Mesenchymal stem cell (in vitro differentiated cells and primary cell): Measurements from ENCODE around the gene SESN1. TPM values are rescaled to one million over a fixed set of nuclear protein-coding genes. Genes with fewer than 3 reads are reported as not detected.

Source experiments
- DNase-seq: peaks from one replicate; pipeline ENCODE4 v3.0.0-alpha.2; 2013
- H2AFZ ChIP-seq: one replicate; pipeline ENCODE4 v1.6.1; 2013; ENCODE audit warnings: low read depth, mild to moderate bottlenecking, control low read depth, inconsistent platforms, low read length, moderate library complexity
- H2AK5ac ChIP-seq: 2 replicates; pipeline ENCODE4 v1.6.1; 2013; ENCODE audit warnings: low read length, moderate library complexity, mild to moderate bottlenecking, inconsistent platforms; ENCODE audit not compliant: severe bottlenecking
- H2BK120ac ChIP-seq: one replicate; pipeline ENCODE4 v1.6.1; 2013; ENCODE audit warnings: low read depth, mild to moderate bottlenecking, inconsistent platforms, low read length, moderate library complexity
- H2BK12ac ChIP-seq, 2 experiments: one replicate each; pipeline ENCODE4 v1.6.1; 2013; ENCODE audit warnings: inconsistent platforms in 2 of 2, low read length in 2 of 2, mild to moderate bottlenecking in 2 of 2, moderate library complexity in 2 of 2, control low read depth in 1 of 2
- H2BK15ac ChIP-seq: one replicate; pipeline ENCODE4 v1.6.1; 2013; ENCODE audit warnings: mild to moderate bottlenecking, low read depth, inconsistent platforms; ENCODE audit not compliant: poor library complexity, severe bottlenecking
- H2BK5ac ChIP-seq: 2 replicates; pipeline ENCODE4 v1.6.1; 2013; ENCODE audit warnings: low read depth, mild to moderate bottlenecking, low read length, control low read depth, inconsistent platforms; ENCODE audit not compliant: poor library complexity, severe bottlenecking
- H3K14ac ChIP-seq, 2 experiments: one replicate each; pipeline ENCODE4 v1.6.1; 2013; ENCODE audit warnings: inconsistent platforms in 2 of 2, low read length in 2 of 2, control low read depth in 1 of 2, mild to moderate bottlenecking in 1 of 2, moderate library complexity in 1 of 2
- H3K18ac ChIP-seq, 2 experiments: one replicate each; pipeline ENCODE4 v1.6.1; 2013; ENCODE audit warnings: inconsistent platforms in 2 of 2, low read length in 2 of 2, control low read depth in 1 of 2, low read depth in 1 of 2, mild to moderate bottlenecking in 1 of 2
- H3K23ac ChIP-seq, 2 experiments: one replicate each; pipeline ENCODE4 v1.6.1; 2013; ENCODE audit warnings: inconsistent platforms in 2 of 2, low read length in 2 of 2, mild to moderate bottlenecking in 2 of 2, moderate library complexity in 2 of 2, control low read depth in 1 of 2
- H3K27ac ChIP-seq: 2 replicates; pipeline ENCODE4 v1.5.1; 2013; ENCODE audit warnings: mild to moderate bottlenecking, moderate library complexity, low read length, control low read depth, inconsistent platforms; ENCODE audit not compliant: poor library complexity, severe bottlenecking
- H3K27me3 ChIP-seq, 2 experiments: 2 replicates each; pipeline versions ENCODE4 v1.6.1 to v1.7.0; 2013; ENCODE audit warnings: low read length in 2 of 2, mild to moderate bottlenecking in 2 of 2, moderate library complexity in 2 of 2, control low read depth in 1 of 2, inconsistent platforms in 1 of 2; ENCODE audit not compliant: control insufficient read depth in 1 of 2, insufficient read depth in 1 of 2
- H3K36me3 ChIP-seq, 2 experiments: 2 replicates each; pipeline versions ENCODE4 v1.6.1 to v1.7.0; 2013; ENCODE audit warnings: low read length in 2 of 2, control low read depth in 1 of 2, inconsistent platforms in 1 of 2, low read depth in 1 of 2, mild to moderate bottlenecking in 1 of 2; ENCODE audit not compliant: insufficient read depth in 2 of 2, control insufficient read depth in 1 of 2
- H3K4ac ChIP-seq, 2 experiments: one replicate each; pipeline ENCODE4 v1.6.1; 2013; ENCODE audit warnings: inconsistent platforms in 2 of 2, low read length in 2 of 2, mild to moderate bottlenecking in 2 of 2, moderate library complexity in 2 of 2, control low read depth in 1 of 2, low read depth in 1 of 2
- H3K4me1 ChIP-seq: 2 replicates; pipeline ENCODE4 v1.6.1; 2013; ENCODE audit warnings: low read depth, low read length, control low read depth; ENCODE audit not compliant: control insufficient read depth, insufficient read depth
- H3K4me2 ChIP-seq: 2 replicates; pipeline ENCODE4 v1.6.1; 2013; ENCODE audit warnings: low read length, mild to moderate bottlenecking, inconsistent platforms; ENCODE audit not compliant: poor library complexity, severe bottlenecking
- H3K4me3 ChIP-seq, 2 experiments: 2 replicates each; pipeline versions ENCODE4 v1.5.1 to v1.7.0; 2013; ENCODE audit warnings: low read length in 2 of 2, mild to moderate bottlenecking in 2 of 2, control low read depth in 1 of 2, low read depth in 1 of 2; ENCODE audit not compliant: insufficient read depth in 1 of 2
- H3K79me1 ChIP-seq: replicated peaks from 2 replicates; pipeline ENCODE4 v1.6.1; 2013; ENCODE audit warnings: mild to moderate bottlenecking, control low read depth, low read length, inconsistent platforms; ENCODE audit not compliant: poor library complexity, severe bottlenecking
- H3K9ac ChIP-seq: 2 replicates; pipeline ENCODE4 v1.7.0; 2013; ENCODE audit warnings: mild to moderate bottlenecking, low read length, moderate library complexity
- H3K9me3 ChIP-seq: 2 replicates; pipeline ENCODE4 v1.7.0; 2013; ENCODE audit warnings: mild to moderate bottlenecking, low read length; ENCODE audit not compliant: control insufficient read depth
- H4K8ac ChIP-seq: one replicate; pipeline ENCODE4 v1.6.1; 2013; ENCODE audit warnings: inconsistent platforms, mild to moderate bottlenecking, low read length, moderate library complexity
- H4K91ac ChIP-seq: one replicate; pipeline ENCODE4 v1.6.1; 2013; ENCODE audit warnings: mild to moderate bottlenecking, low read length, inconsistent platforms
- WGBS: methylation state at CpG from one replicate; pipeline ENCODE4 v1.1.7; 2013; ENCODE audit warnings: mixed read lengths; 5-methylcytosine and 5-hydroxymethylcytosine counted together
- small RNA-seq: library from polyadenylated mRNA; stranded (forward); fragments of <200 nt; extraction: miRNeasy Mini kit (QIAGEN cat#:217004); gene quantifications from one replicate; pipeline ENCODE3, GENCODE V24; 2013; ENCODE audit warnings: low read depth

SESN1 gene

GRCh38 chr6:108941281-108941680 lies 153.4 kb downstream of the SESN1 start:
- Histone ChIP-seq H3K4ac (no peak overlapping the region), H3K79me1 (no peaks in the 10 kb centered on the region), H4K8ac (no peak overlapping the region), H3K9me3 (no peaks in the 10 kb centered on the region), H3K27me3 (no peaks in the 10 kb centered on the region), H2BK120ac (no peak overlapping the region), H3K18ac (no peak overlapping the region), H2BK12ac (no peak overlapping the region), H2BK5ac (no peak overlapping the region), H3K27ac (no peak overlapping the region), H3K14ac (no peak overlapping the region), H3K23ac (no peak overlapping the region), H3K36me3 (no peaks in the 10 kb centered on the region), H3K4me3 (no peak overlapping the region), H3K4me1 (peaks cover 7% of the 10 kb centered on the region), H2AK5ac (no peak overlapping the region), H3K9ac (no peak overlapping the region), H2BK15ac (no peak overlapping the region), H2AFZ (no peak overlapping the region), H4K91ac (no peak overlapping the region), H3K4me2 (no peak overlapping the region)
- WGBS = no CpG with 5 or more reads among the region's 1 CpG
- no peak for DNase-seq

- Histone ChIP-seq H3K4ac (no peak overlapping the region), H3K4me3 (no peak overlapping the region), H4K8ac (no peak overlapping the region), H4K91ac (no peak overlapping the region), H3K9me3 (no peaks in the 10 kb centered on the region), H3K18ac (no peak overlapping the region), H2BK15ac (no peak overlapping the region), H3K36me3 (no peaks in the 10 kb centered on the region), H3K14ac (no peak overlapping the region), H3K4me1 (peaks cover 5% of the 10 kb centered on the region), H3K23ac (no peak overlapping the region), H2AK5ac (no peak overlapping the region), H3K27ac (no peak overlapping the region), H2BK12ac (no peak overlapping the region), H3K4me2 (no peak overlapping the region), H3K27me3 (no peaks in the 10 kb centered on the region), H2BK120ac (no peak overlapping the region), H2BK5ac (no peak overlapping the region), H2AFZ (no peak overlapping the region), H3K9ac (no peak overlapping the region), H3K79me1 (no peaks in the 10 kb centered on the region)
- whole genome bisulfite sequencing = 100% methylated on average over 2 of the region's 5 CpGs
- DNase-seq = no peak
Observed at GRCh38 chr6:108940741-108941140, 153.9 kb downstream of the SESN1 start.

- no peak overlapping the region for H4K8ac ChIP-seq
- H3K27ac ChIP-seq = no peak overlapping the region
- no peaks in the 10 kb centered on the region for H3K27me3 ChIP-seq
- no peaks in the 10 kb centered on the region for H3K36me3 ChIP-seq
- H3K4me2 ChIP-seq = no peak overlapping the region
- 100% methylated on average over 1 of the region's 1 CpG for WGBS
- no peak overlapping the region for H2BK120ac ChIP-seq
- no peak overlapping the region for H3K4ac ChIP-seq
- no peaks in the 10 kb centered on the region for H3K9me3 ChIP-seq
- no peak overlapping the region for H2BK15ac ChIP-seq
- H3K14ac ChIP-seq = no peak overlapping the region
- no peak overlapping the region for H4K91ac ChIP-seq
- no peaks in the 10 kb centered on the region for H3K4me1 ChIP-seq
- no peak overlapping the region for H2BK5ac ChIP-seq
- DNase-seq = no peak
- no peak overlapping the region for H3K4me3 ChIP-seq
- no peak overlapping the region for H3K9ac ChIP-seq
- no peak overlapping the region for H2BK12ac ChIP-seq
- no peak overlapping the region for H2AK5ac ChIP-seq
- no peak overlapping the region for H2AFZ ChIP-seq
- H3K79me1 ChIP-seq = no peaks in the 10 kb centered on the region
- H3K23ac ChIP-seq = no peak overlapping the region
- no peak overlapping the region for H3K18ac ChIP-seq
Observed at GRCh38 chr6:108937170-108937569, 157.5 kb downstream of the SESN1 start.

Small RNAs within 50 kb of the gene (small RNA-seq; reads per million reads assigned to genes)
- gene RNU6-653P = not detected
